H9 (cell line): ENCODE measurements around the gene SH3RF3. TPM values are rescaled to one million over a fixed set of nuclear protein-coding genes. Genes with fewer than 3 reads are reported as not detected.

Source experiments
- DNase-seq: peaks from one replicate; pipeline ENCODE4 v3.0.0-alpha.2; 2017
- H2AFZ ChIP-seq: one replicate; pipeline ENCODE4 v1.6.1; 2013; ENCODE audit warnings: mild to moderate bottlenecking, low read length, control low read depth, moderate library complexity
- H2AK5ac ChIP-seq: 2 replicates; pipeline ENCODE4 v1.6.1; 2013; ENCODE audit warnings: low read length, control low read depth, mixed read lengths; ENCODE audit not compliant: insufficient read length
- H2BK120ac ChIP-seq: one replicate; pipeline ENCODE4 v1.6.1; 2013; ENCODE audit warnings: low read depth, mild to moderate bottlenecking, low read length, control low read depth, inconsistent platforms; ENCODE audit not compliant: poor library complexity, severe bottlenecking
- H2BK12ac ChIP-seq: 2 replicates; pipeline ENCODE4 v1.6.1; 2013; ENCODE audit warnings: low read length, control low read depth, mixed read lengths, low read depth; ENCODE audit not compliant: insufficient read length
- H2BK15ac ChIP-seq: 2 replicates; pipeline ENCODE4 v1.6.1; 2013; ENCODE audit warnings: low read depth, low read length, control low read depth
- H2BK20ac ChIP-seq: one replicate; pipeline ENCODE4 v1.6.1; 2013; ENCODE audit warnings: low read depth, mild to moderate bottlenecking, low read length, control low read depth, inconsistent platforms; ENCODE audit not compliant: poor library complexity, severe bottlenecking
- H2BK5ac ChIP-seq: 2 replicates; pipeline ENCODE4 v1.6.1; 2013; ENCODE audit warnings: low read length, control low read depth, mixed read lengths; ENCODE audit not compliant: insufficient read length
- H3K14ac ChIP-seq: 2 replicates; pipeline ENCODE4 v1.6.1; 2013; ENCODE audit warnings: low read length, control low read depth; ENCODE audit not compliant: insufficient read depth
- H3K18ac ChIP-seq: 2 replicates; pipeline ENCODE4 v1.6.1; 2013; ENCODE audit warnings: low read depth, mild to moderate bottlenecking, mixed read lengths, low read length, control low read depth; ENCODE audit not compliant: insufficient read length
- H3K23ac ChIP-seq: 2 replicates; pipeline ENCODE4 v1.6.1; 2013; ENCODE audit warnings: low read length, control low read depth, mixed read lengths, low read depth; ENCODE audit not compliant: insufficient read length
- H3K23me2 ChIP-seq: 2 replicates; pipeline ENCODE4 v1.6.1; 2013; ENCODE audit warnings: low read depth, mild to moderate bottlenecking, mixed read lengths, low read length, control low read depth; ENCODE audit not compliant: insufficient read length, poor library complexity, severe bottlenecking
- H3K27ac ChIP-seq: 2 replicates; pipeline ENCODE4 v1.5.1; 2013; ENCODE audit warnings: low read length, control low read depth, mixed read lengths, low read depth; ENCODE audit not compliant: insufficient read length
- H3K27me3 ChIP-seq: 2 replicates; pipeline ENCODE4 v1.6.1; 2013; ENCODE audit warnings: low read length, control low read depth, inconsistent platforms; ENCODE audit not compliant: insufficient read depth
- H3K4ac ChIP-seq: 2 replicates; pipeline ENCODE4 v1.6.1; 2013; ENCODE audit warnings: low read depth, mild to moderate bottlenecking, control low read depth, inconsistent platforms, low read length, moderate library complexity
- H3K4me1 ChIP-seq: 2 replicates; pipeline ENCODE4 v1.6.1; 2013; ENCODE audit warnings: low read length, control low read depth, inconsistent platforms; ENCODE audit not compliant: insufficient read depth
- H3K4me2 ChIP-seq: 2 replicates; pipeline ENCODE4 v1.6.1; 2013; ENCODE audit warnings: low read length, control low read depth, mixed read lengths; ENCODE audit not compliant: insufficient read length, insufficient read depth
- H3K56ac ChIP-seq: 2 replicates; pipeline ENCODE4 v1.6.1; 2013; ENCODE audit warnings: low read depth, mild to moderate bottlenecking, mixed read lengths, low read length, control low read depth; ENCODE audit not compliant: insufficient read length
- H3K79me1 ChIP-seq: 2 replicates; pipeline ENCODE4 v1.6.1; 2013; ENCODE audit warnings: low read depth, mild to moderate bottlenecking, moderate library complexity, low read length, control low read depth, inconsistent platforms; ENCODE audit not compliant: insufficient read depth, poor library complexity, severe bottlenecking
- H3K79me2 ChIP-seq: 2 replicates; pipeline ENCODE4 v1.6.1; 2013; ENCODE audit warnings: low read length, control low read depth, inconsistent platforms; ENCODE audit not compliant: insufficient read depth
- H3K9ac ChIP-seq: 2 replicates; pipeline ENCODE4 v1.6.1; 2013; ENCODE audit warnings: low read length, control low read depth, mixed read lengths; ENCODE audit not compliant: insufficient read length; ENCODE audit errors: extremely low read depth
- H3K9me3 ChIP-seq: one replicate; pipeline ENCODE4 v1.6.1; 2013; ENCODE audit warnings: low read depth, low read length, inconsistent platforms; ENCODE audit not compliant: control insufficient read depth
- H3T11ph ChIP-seq: one replicate; pipeline ENCODE4 v1.6.1; 2013; ENCODE audit warnings: mild to moderate bottlenecking, low read length, control low read depth, inconsistent platforms
- H4K20me1 ChIP-seq: one replicate; pipeline ENCODE4 v1.6.1; 2013; ENCODE audit not compliant: control insufficient read depth, insufficient read length, insufficient read depth
- H4K5ac ChIP-seq: 2 replicates; pipeline ENCODE4 v1.6.1; 2013; ENCODE audit warnings: low read depth, mild to moderate bottlenecking, mixed read lengths, low read length, control low read depth; ENCODE audit not compliant: insufficient read length
- H4K8ac ChIP-seq: replicated peaks from 2 replicates; pipeline ENCODE4 v1.6.1; 2013; ENCODE audit warnings: low read length, control low read depth, mixed read lengths, low read depth; ENCODE audit not compliant: insufficient read length
- H4K91ac ChIP-seq: 2 replicates; pipeline ENCODE4 v1.6.1; 2013; ENCODE audit warnings: low read depth, mild to moderate bottlenecking, moderate library complexity, mixed read lengths, low read length, control low read depth; ENCODE audit not compliant: insufficient read length
- H3K27ac Mint-ChIP-seq, 3 experiments: 2 replicates in 2 of 3; 3 replicates in 1 of 3; pipeline ENCODE4 v1.8.0; 2020 to 2021; ENCODE audit warnings: mixed read lengths in 3 of 3, mild to moderate bottlenecking in 1 of 3, moderate library complexity in 1 of 3
- H3K27me3 Mint-ChIP-seq: 2 replicates; pipeline ENCODE4 v1.8.0; 2021; ENCODE audit warnings: low read depth, mild to moderate bottlenecking, moderate library complexity, mixed read lengths
- H3K36me3 Mint-ChIP-seq, 3 experiments: 2 replicates in 2 of 3; 3 replicates in 1 of 3; pipeline ENCODE4 v1.8.0; 2020 to 2021; ENCODE audit warnings: low read depth in 3 of 3, mixed read lengths in 3 of 3; ENCODE audit not compliant: insufficient read depth in 1 of 3
- H3K4me1 Mint-ChIP-seq, 2 experiments: 2 replicates each; pipeline ENCODE4 v1.8.0; 2020; ENCODE audit warnings: mixed read lengths in 2 of 2
- H3K4me3 Mint-ChIP-seq, 2 experiments: 2 replicates in 1 of 2; 3 replicates in 1 of 2; pipeline ENCODE4 v1.8.0; 2020 to 2021; ENCODE audit warnings: mild to moderate bottlenecking in 2 of 2, mixed read lengths in 2 of 2, moderate library complexity in 1 of 2
- H3K9me3 Mint-ChIP-seq, 2 experiments: 2 replicates in 1 of 2; 3 replicates in 1 of 2; pipeline ENCODE4 v1.8.0; 2020; ENCODE audit warnings: mild to moderate bottlenecking in 2 of 2, mixed read lengths in 2 of 2, moderate library complexity in 1 of 2
- WGBS: extraction: QIAGEN DNeasy Blood & Tissue Kit; methylation state at CpG from one replicate; pipeline ENCODE4 v1.1.7; 2013; ENCODE audit warnings: missing lambda C conversion rate, low lambda C conversion rate, mixed read lengths; ENCODE audit not compliant: insufficient read length; ENCODE audit errors: extremely low coverage; 5-methylcytosine and 5-hydroxymethylcytosine counted together
- total RNA-seq: library from RNA; stranded (reverse); gene quantifications from 2 replicates; pipeline ENCODE4 v1.2.1, GENCODE V29; 2021
- TF ChIP-seq, protein P1 (sequence below): fragments of 200-600 bp; sonication (generic); conservative IDR thresholded peaks from 3 replicates; pipeline ENCODE4 v1.8.0; 2021; ENCODE audit warnings: antibody characterized with exemption, mild to moderate bottlenecking

The SH3RF3 gene
- total RNA-seq, 1 experiment from 2014 or later, result 0.46 TPM

DNA sequence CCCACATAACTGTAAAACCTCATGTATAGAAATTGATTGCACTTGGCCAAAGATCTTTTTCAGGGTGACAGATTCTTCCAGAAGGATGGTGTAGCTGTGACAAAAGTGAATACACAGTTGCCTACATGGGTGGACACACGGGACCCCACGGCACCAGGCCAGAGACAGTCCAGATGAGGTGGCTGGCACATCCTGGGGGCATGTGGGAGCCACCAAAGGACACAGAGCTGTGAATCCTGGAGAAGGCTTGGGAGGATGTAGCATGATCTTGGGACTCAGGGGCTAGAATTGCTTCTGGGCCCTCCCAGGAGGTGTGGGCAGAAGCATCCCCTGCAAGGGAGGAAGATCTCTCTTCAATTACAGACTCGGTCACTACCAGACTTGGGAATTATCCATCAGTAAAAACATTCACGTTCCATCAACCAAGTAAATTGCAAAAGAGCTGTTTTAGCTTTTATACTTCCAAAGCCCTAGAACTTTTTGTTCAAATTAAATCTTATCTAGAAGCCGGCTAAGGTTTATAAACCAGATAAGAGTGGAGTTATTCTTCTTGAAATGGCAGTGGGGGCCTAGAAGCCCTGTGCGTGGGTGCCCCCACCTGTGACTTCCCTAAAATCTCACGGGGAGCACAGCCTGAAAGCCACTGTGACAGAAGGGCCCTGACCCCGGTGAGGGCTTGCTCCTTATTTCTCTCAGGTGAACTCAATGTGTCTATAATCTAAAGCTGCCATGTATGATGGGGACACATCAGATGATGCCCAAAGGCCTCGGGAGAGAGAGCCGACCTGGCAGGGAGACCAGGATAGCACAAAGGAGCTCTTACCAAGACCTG is 403.1 kb downstream of the SH3RF3 start:
- no peak for DNase-seq

More for the DNA sequence above, 403.1 kb downstream of the SH3RF3 start:
- Mint-ChIP-seq H3K27ac (no peak overlapping the region), H3K27me3 (peaks cover 3% of the 10 kb centered on the region), H3K9me3 (peaks cover 14 to 15% of the 10 kb centered on the region in 2 experiments), H3K36me3 (peaks cover 9 to 12% (median 12%) of the 10 kb centered on the region in 3 experiments), H3K4me1 (peaks cover 2 to 7% of the 10 kb centered on the region in 2 experiments; a peak in 3 of 4 replicates), H3K4me3 (no peak overlapping the region)
- H3K14ac ChIP-seq, result no peak overlapping the region
- WGBS, result no CpG with 5 or more reads among the region's 10 CpGs
- no peak overlapping the region for H4K91ac ChIP-seq
- no peak overlapping the region for H2BK5ac ChIP-seq
- no peak overlapping the region for H2BK15ac ChIP-seq
- no peak overlapping the region for H3K4ac ChIP-seq
- no peak overlapping the region for H3K23ac ChIP-seq
- H2BK120ac ChIP-seq, result no peak overlapping the region
- H3K79me1 ChIP-seq, result no peaks in the 10 kb centered on the region
- no peak overlapping the region for H3K4me2 ChIP-seq
- H2AFZ ChIP-seq, result no peak overlapping the region
- H2AK5ac ChIP-seq, result no peak overlapping the region
- no peaks in the 10 kb centered on the region for H3K27me3 ChIP-seq
- H3T11ph ChIP-seq, result no peak overlapping the region
- H3K18ac ChIP-seq, result no peak overlapping the region
- TF ChIP-seq, protein P1, sequence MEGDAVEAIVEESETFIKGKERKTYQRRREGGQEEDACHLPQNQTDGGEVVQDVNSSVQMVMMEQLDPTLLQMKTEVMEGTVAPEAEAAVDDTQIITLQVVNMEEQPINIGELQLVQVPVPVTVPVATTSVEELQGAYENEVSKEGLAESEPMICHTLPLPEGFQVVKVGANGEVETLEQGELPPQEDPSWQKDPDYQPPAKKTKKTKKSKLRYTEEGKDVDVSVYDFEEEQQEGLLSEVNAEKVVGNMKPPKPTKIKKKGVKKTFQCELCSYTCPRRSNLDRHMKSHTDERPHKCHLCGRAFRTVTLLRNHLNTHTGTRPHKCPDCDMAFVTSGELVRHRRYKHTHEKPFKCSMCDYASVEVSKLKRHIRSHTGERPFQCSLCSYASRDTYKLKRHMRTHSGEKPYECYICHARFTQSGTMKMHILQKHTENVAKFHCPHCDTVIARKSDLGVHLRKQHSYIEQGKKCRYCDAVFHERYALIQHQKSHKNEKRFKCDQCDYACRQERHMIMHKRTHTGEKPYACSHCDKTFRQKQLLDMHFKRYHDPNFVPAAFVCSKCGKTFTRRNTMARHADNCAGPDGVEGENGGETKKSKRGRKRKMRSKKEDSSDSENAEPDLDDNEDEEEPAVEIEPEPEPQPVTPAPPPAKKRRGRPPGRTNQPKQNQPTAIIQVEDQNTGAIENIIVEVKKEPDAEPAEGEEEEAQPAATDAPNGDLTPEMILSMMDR, result no peak
- no peaks in the 10 kb centered on the region for H3K9me3 ChIP-seq
- H4K20me1 ChIP-seq, result no peaks in the 10 kb centered on the region
- no peak overlapping the region for H4K5ac ChIP-seq
- H3K79me2 ChIP-seq, result no peaks in the 10 kb centered on the region
- H4K8ac ChIP-seq, result no peak overlapping the region
- H3K9ac ChIP-seq, result no peak overlapping the region
- no peaks in the 10 kb centered on the region for H3K4me1 ChIP-seq
- H2BK12ac ChIP-seq, result no peak overlapping the region
- H3K56ac ChIP-seq, result no peak overlapping the region
- no peak overlapping the region for H3K27ac ChIP-seq
- no peak overlapping the region for H2BK20ac ChIP-seq
- no peaks in the 10 kb centered on the region for H3K23me2 ChIP-seq
